Liver (tissue), 9 donors: ENCODE data around the gene COL15A1. TPM values are rescaled to one million over a fixed set of nuclear protein-coding genes. Genes with fewer than 3 reads are reported as not detected.

ENCODE experiments used
- DNase-seq: peaks from one replicate; pipeline ENCODE4 v3.0.0-alpha.2; 2017; ENCODE audit warnings: low spot score
- H3K27ac ChIP-seq, 2 donors: one replicate each; pipeline ENCODE4 v1.7.0; 2013; ENCODE audit warnings: inconsistent platforms in 2 of 2, low read length in 2 of 2, control low read depth in 1 of 2, low read depth in 1 of 2, mild to moderate bottlenecking in 1 of 2
- H3K27me3 ChIP-seq, 4 donors: one replicate each; pipeline versions ENCODE4 v1.6.1 to v1.7.0; 2013; ENCODE audit warnings: low read length in 3 of 4, inconsistent platforms in 1 of 4, mild to moderate bottlenecking in 1 of 4, moderate library complexity in 1 of 4; ENCODE audit not compliant: control insufficient read depth in 4 of 4, insufficient read depth in 4 of 4
- H3K36me3 ChIP-seq, 4 donors: one replicate each; pipeline versions ENCODE4 v1.6.1 to v1.7.0; 2013; ENCODE audit warnings: low read length in 3 of 4, mild to moderate bottlenecking in 3 of 4, low read depth in 1 of 4, moderate library complexity in 1 of 4; ENCODE audit not compliant: control insufficient read depth in 4 of 4, insufficient read depth in 3 of 4
- H3K4me1 ChIP-seq, 4 donors: one replicate each; pipeline versions ENCODE4 v1.6.1 to v1.7.0; 2013; ENCODE audit warnings: low read length in 3 of 4, mild to moderate bottlenecking in 3 of 4, moderate library complexity in 1 of 4; ENCODE audit not compliant: control insufficient read depth in 4 of 4, insufficient read depth in 4 of 4
- H3K4me3 ChIP-seq, 3 donors: one replicate each; pipeline versions ENCODE4 v1.6.1 to v1.7.0; 2013; ENCODE audit warnings: low read length in 3 of 3, control low read depth in 1 of 3, low read depth in 1 of 3, mild to moderate bottlenecking in 1 of 3
- H3K9ac ChIP-seq, 2 donors: one replicate each; pipeline ENCODE4 v1.7.0; 2013; ENCODE audit warnings: low read length in 2 of 2, mild to moderate bottlenecking in 2 of 2, moderate library complexity in 2 of 2, control low read depth in 1 of 2, low read depth in 1 of 2
- H3K9me3 ChIP-seq, 4 donors: one replicate each; pipeline versions ENCODE4 v1.6.1 to v1.7.0; 2013; ENCODE audit warnings: low read length in 3 of 4; ENCODE audit not compliant: control insufficient read depth in 4 of 4
- ATF3 ChIP-seq: IDR thresholded peaks from 2 replicates; pipeline ENCODE4 v1.6.1; 2016; ENCODE audit warnings: antibody characterized with exemption
- CTCF ChIP-seq: fragments of 150-350 bp; IDR thresholded peaks from 2 replicates; pipeline ENCODE4 v1.5.1; 2017; ENCODE audit warnings: improper control_type of control experiment, low read depth, low read length; ENCODE audit not compliant: missing input control
- EGR1 ChIP-seq, 2 donors: IDR thresholded peaks; 2 replicates each; pipeline ENCODE4 v1.6.1; 2016 to 2018; ENCODE audit warnings: antibody characterized with exemption in 2 of 2, low read depth in 2 of 2
- FOXA1 ChIP-seq: IDR thresholded peaks from 2 replicates; pipeline ENCODE4 v1.6.1; 2016; ENCODE audit warnings: antibody characterized with exemption
- FOXA2 ChIP-seq: IDR thresholded peaks from 2 replicates; pipeline ENCODE4 v1.6.1; 2016; ENCODE audit warnings: antibody characterized with exemption
- GABPA ChIP-seq, 2 donors: IDR thresholded peaks in 1 of 2; conservative IDR thresholded peaks in 1 of 2; 2 replicates each; pipeline ENCODE4 v1.6.1; 2016; ENCODE audit warnings: antibody characterized with exemption in 2 of 2, mild to moderate bottlenecking in 1 of 2, moderate library complexity in 1 of 2
- HNF4A ChIP-seq, 2 donors: conservative IDR thresholded peaks; 2 replicates each; pipeline ENCODE4 v1.6.1; 2016; ENCODE audit warnings: antibody characterized with exemption in 2 of 2, mild to moderate bottlenecking in 2 of 2
- HNF4G ChIP-seq: IDR thresholded peaks from 2 replicates; pipeline ENCODE4 v1.6.1; 2016; ENCODE audit warnings: antibody characterized with exemption
- MAX ChIP-seq: IDR thresholded peaks from 2 replicates; pipeline ENCODE4 v1.6.1; 2016; ENCODE audit warnings: antibody characterized with exemption
- NR2F2 ChIP-seq: IDR thresholded peaks from 2 replicates; pipeline ENCODE4 v1.6.1; 2016; ENCODE audit warnings: antibody characterized with exemption
- RAD21 ChIP-seq, 2 donors: IDR thresholded peaks; 2 replicates each; pipeline ENCODE4 v1.6.1; 2016; ENCODE audit warnings: antibody characterized with exemption in 2 of 2, mild to moderate bottlenecking in 2 of 2
- REST ChIP-seq: IDR thresholded peaks from 2 replicates; pipeline ENCODE4 v1.6.1; 2016; ENCODE audit warnings: antibody characterized with exemption, mild to moderate bottlenecking
- RXRA ChIP-seq, 2 donors: IDR thresholded peaks; 2 replicates each; pipeline ENCODE4 v1.6.1; 2017 to 2018; ENCODE audit warnings: antibody characterized with exemption in 2 of 2, mild to moderate bottlenecking in 1 of 2
- SP1 ChIP-seq: IDR thresholded peaks from 2 replicates; pipeline ENCODE4 v1.6.1; 2018; ENCODE audit warnings: antibody characterized with exemption, mild to moderate bottlenecking
- TAF1 ChIP-seq: conservative IDR thresholded peaks from 2 replicates; pipeline ENCODE4 v1.6.1; 2016; ENCODE audit warnings: antibody characterized with exemption, mild to moderate bottlenecking
- YY1 ChIP-seq: IDR thresholded peaks from 2 replicates; pipeline ENCODE4 v1.6.1; 2016; ENCODE audit warnings: antibody characterized with exemption, mild to moderate bottlenecking
- ZBTB33 ChIP-seq: IDR thresholded peaks from 2 replicates; pipeline ENCODE4 v1.6.1; 2016; ENCODE audit warnings: antibody characterized with exemption
- WGBS: extraction: QIAGEN DNeasy Blood & Tissue Kit; methylation state at CpG from one replicate; pipeline ENCODE4 v1.1.7; 2013; 5-methylcytosine and 5-hydroxymethylcytosine counted together
- polyA plus RNA-seq, 2 donors: library from polyadenylated mRNA; stranded (reverse) in 1 of 2; unstranded in 1 of 2; fragments of 200-250 nt in 1 of 2; fragments of >200 nt in 1 of 2; fragmentation: Nextera tagmentation in 1 of 2; extraction: Ambion mirVana in 1 of 2; gene quantifications; one replicate each; pipeline versions ENCODE4 v1.2.1 to v1.2.3, GENCODE V29; 2013 to 2015
- total RNA-seq, 2 donors: library from RNA; depleted of rRNA; stranded (reverse); fragments of >200 nt; gene quantifications; one replicate each; pipeline ENCODE4 v1.2.3, GENCODE V29; 2014
- donor health status: healthy.
- donor health status: healthy.
- donor health status: healthy.
- donor health status: healthy.
- donor health status: healthy.

The COL15A1 gene
- total and polyA plus RNA-seq, 4 donors: 0.10 to 0.42 (median 0.24) TPM

GRCh38 chr9:99006511-99006910 lies 62.8 kb downstream of the COL15A1 start:
- no peaks in the 10 kb centered on the region for H3K27me3 ChIP-seq
- no peaks in the 10 kb centered on the region for H3K36me3 ChIP-seq
- 97% methylated on average over 1 of the region's 1 CpG for WGBS
- H3K9me3 ChIP-seq: no peaks in the 10 kb centered on the region
- H3K9ac ChIP-seq: no peak overlapping the region
- H3K4me1 ChIP-seq: no peaks in the 10 kb centered on the region
- DNase-seq: no peak
- no peak overlapping the region for H3K4me3 ChIP-seq
- H3K27ac ChIP-seq: no peak overlapping the region
- TF ChIP-seq YY1 (no peak), MAX (no peak), CTCF (no peak)

GRCh38 chr9:99006979-99007378 lies 63.3 kb downstream of the COL15A1 start:
- H3K27me3 ChIP-seq: no peaks in the 10 kb centered on the region
- H3K4me1 ChIP-seq: no peaks in the 10 kb centered on the region
- TF ChIP-seq ZBTB33 (no peak), RXRA (IDR thresholded peaks at IDR 0.05) (no peak), TAF1 (no peak), MAX (no peak)
- H3K4me3 ChIP-seq: no peak overlapping the region
- H3K9ac ChIP-seq: no peak overlapping the region
- no peaks in the 10 kb centered on the region for H3K36me3 ChIP-seq
- no peak overlapping the region for H3K27ac ChIP-seq
- WGBS: 60% methylated on average over 2 of the region's 2 CpGs
- no peaks in the 10 kb centered on the region for H3K9me3 ChIP-seq
- DNase-seq: no peak

- no peak overlapping the region for H3K27ac ChIP-seq
- no peaks in the 10 kb centered on the region for H3K36me3 ChIP-seq
- H3K27me3 ChIP-seq: no peaks in the 10 kb centered on the region
- no peak for DNase-seq
- no peaks in the 10 kb centered on the region for H3K9me3 ChIP-seq
- H3K4me1 ChIP-seq: no peaks in the 10 kb centered on the region
- H3K4me3 ChIP-seq: no peak overlapping the region
- H3K9ac ChIP-seq: no peak overlapping the region
- no peak for TF ChIP-seq FOXA2
- no peak for TF ChIP-seq FOXA1
- no peak for TF ChIP-seq HNF4G
- no peak for TF ChIP-seq YY1
- TF ChIP-seq GABPA (IDR thresholded peaks at IDR 0.05 in 1 of 2, conservative IDR thresholded peaks at IDR 0.05 in 1 of 2): no peak
- no peak for TF ChIP-seq ATF3
- no peak for TF ChIP-seq RXRA (IDR thresholded peaks at IDR 0.05)
- TF ChIP-seq SP1: no peak
- no peak for TF ChIP-seq EGR1 (IDR thresholded peaks at IDR 0.05; ENCODE audit: low read depth in 2 of 2)
- TF ChIP-seq RAD21 (IDR thresholded peaks at IDR 0.05): no peak
- TF ChIP-seq ZBTB33: no peak
- TF ChIP-seq HNF4A (conservative IDR thresholded peaks at IDR 0.05): no peak
- TF ChIP-seq TAF1: no peak
- TF ChIP-seq MAX: no peak
- TF ChIP-seq NR2F2: no peak
- TF ChIP-seq REST: no peak
Measured at GRCh38 chr9:99008203-99008602, 64.5 kb downstream of the COL15A1 start.
